ENCODE data around the gene CACNA2D3.
A peak's percentile ranks its signal among the peaks of the same experiment; 100 is the strongest.

The CACNA2D3 gene

GRCh38 chr3:54180921-54181320 is 58.6 kb downstream of the CACNA2D3 start:
- no peak for TF ChIP-seq CTCF (conservative IDR thresholded peaks at IDR 0.05; ENCODE audit: low read length)
- no peak for DNase-seq (ENCODE audit: low read depth)

GRCh38 chr3:54182242-54182641 is 59.9 kb downstream of the CACNA2D3 start:
- no peak overlapping the region for H3K4me3 ChIP-seq (ENCODE audit: low read length)
- no peak for DNase-seq (ENCODE audit: low read depth)
- TF ChIP-seq CTCF (conservative IDR thresholded peaks at IDR 0.05; ENCODE audit: low read length), result no peak

More at GRCh38 chr3:54180921-54181320, 58.6 kb downstream of the CACNA2D3 start:
- H3K4me3 ChIP-seq (ENCODE audit: low read length), result no peak overlapping the region

- H3K4me3 ChIP-seq (ENCODE audit: low read length), result no peak overlapping the region
- no peak for DNase-seq (ENCODE audit: low read depth)
- no peak for TF ChIP-seq CTCF (conservative IDR thresholded peaks at IDR 0.05; ENCODE audit: low read length)
Measured at GRCh38 chr3:54185740-54186139, 63.4 kb downstream of the CACNA2D3 start.

- no peak for TF ChIP-seq CTCF (conservative IDR thresholded peaks at IDR 0.05; ENCODE audit: low read length)
- no peak overlapping the region for H3K4me3 ChIP-seq (ENCODE audit: low read length)
- peak; percentile 25 for DNase-seq (ENCODE audit: low read depth)
Measured at GRCh38 chr3:54188176-54188791, 65.9 kb downstream of the CACNA2D3 start.

GRCh38 chr3:54191220-54191619 is 68.9 kb downstream of the CACNA2D3 start:
- no peak for DNase-seq (ENCODE audit: low read depth)
- no peak for TF ChIP-seq CTCF (conservative IDR thresholded peaks at IDR 0.05; ENCODE audit: low read length)
- H3K4me3 ChIP-seq (ENCODE audit: low read length), result no peak overlapping the region

GRCh38 chr3:54192026-54192425 is 69.7 kb downstream of the CACNA2D3 start:
- DNase-seq (ENCODE audit: low read depth), result no peak

More at GRCh38 chr3:54192026-54192425, 69.7 kb downstream of the CACNA2D3 start:
- H3K4me3 ChIP-seq (ENCODE audit: low read length), result no peak overlapping the region
- TF ChIP-seq CTCF (conservative IDR thresholded peaks at IDR 0.05; ENCODE audit: low read length), result no peak
